ENCODE data around the gene TSPAN18.

Gene TSPAN18

GRCh38 chr11:44802347-44802746, 75.6 kb downstream of the TSPAN18 start:
- DNase-seq, result no peak

- no peak for DNase-seq
Measured at GRCh38 chr11:44803009-44803408, 76.2 kb downstream of the TSPAN18 start.

GRCh38 chr11:44804449-44805437, 78.0 kb downstream of the TSPAN18 start:
- DNase-seq, result peak; percentile 80

GRCh38 chr11:44805596-44805995, 78.8 kb downstream of the TSPAN18 start:
- DNase-seq, result no peak

DNA sequence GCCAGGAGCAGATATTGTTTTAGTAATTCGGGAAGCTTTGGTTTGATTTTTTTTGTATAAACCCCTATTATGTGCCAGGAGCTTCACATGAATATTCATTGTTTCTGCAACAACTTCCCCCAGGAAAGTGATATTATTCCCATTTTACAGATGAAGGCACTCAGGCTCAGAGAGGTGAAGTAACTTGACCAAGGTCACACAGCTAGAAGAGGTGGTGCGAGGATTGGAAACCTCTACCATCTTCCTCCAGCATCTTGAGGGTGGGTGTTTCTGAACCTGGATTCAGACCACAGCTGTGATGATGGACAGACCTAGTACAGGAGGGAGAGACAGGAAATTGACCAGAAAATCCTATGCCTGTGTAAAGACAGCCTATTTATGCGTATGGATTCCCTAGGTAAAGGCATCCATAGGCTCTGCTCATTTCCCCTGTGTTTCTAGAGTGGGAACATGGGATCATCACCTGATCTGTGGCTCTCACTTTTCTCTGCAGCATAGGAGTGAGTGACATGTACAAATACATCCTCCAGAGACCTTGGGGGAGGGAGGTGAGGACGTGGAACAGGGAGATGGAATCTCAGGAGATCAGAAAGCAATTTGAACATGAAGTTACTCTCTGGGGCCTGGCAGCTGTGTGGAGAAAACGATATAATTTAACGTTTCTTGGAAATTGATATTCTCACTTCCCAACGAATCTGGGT, 81.4 kb downstream of the TSPAN18 start:
- no peak for DNase-seq

DNA sequence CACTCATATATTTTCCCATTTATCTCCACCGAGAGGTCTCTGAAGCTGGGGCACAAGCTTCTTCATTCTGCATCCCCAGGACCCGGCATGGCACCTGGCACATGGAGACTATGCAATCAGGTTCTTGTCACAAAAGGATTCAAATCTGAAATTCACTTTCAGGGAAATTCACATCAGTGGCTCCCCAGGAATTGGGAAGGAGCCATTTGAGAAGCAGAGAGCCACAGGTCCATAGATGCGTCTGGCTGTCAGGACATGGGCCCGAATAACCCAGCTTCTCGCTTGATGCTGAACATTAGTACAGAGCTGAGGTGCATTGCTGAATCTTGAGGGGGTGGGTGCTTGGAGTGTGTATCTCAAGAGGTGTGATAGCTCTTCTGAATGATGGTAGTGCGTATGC, 82.5 kb downstream of the TSPAN18 start:
- no peak for DNase-seq

DNA sequence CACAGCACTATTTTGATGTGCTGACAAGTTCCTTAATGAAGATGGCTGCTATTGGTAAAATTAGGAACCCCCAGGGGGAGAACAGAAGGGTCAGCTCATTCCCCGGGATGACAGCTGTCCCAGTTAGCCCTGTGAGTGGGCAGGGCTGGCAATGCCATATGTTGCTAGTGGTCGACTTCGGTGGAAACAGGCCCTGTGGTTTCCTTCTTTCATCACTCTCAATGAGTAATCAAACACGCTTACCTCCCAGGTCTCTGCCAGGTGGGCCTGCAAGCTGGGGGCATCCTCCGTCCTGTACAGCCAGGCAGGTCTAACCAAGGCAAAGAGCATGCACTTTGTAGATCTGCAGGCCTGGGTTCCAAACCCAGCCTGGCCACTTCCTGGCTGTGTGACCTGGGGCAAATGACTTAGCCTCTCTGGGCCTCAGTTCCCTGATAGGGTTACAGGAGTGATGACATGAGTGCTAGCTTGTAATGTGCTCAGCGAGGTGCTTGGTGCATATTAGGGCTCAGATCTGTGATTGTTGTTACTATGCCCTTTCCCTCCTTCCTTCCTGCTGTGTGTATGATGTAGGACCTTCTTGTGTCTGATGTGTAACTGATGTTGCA, 85.2 kb downstream of the TSPAN18 start:
- no peak for DNase-seq

DNA sequence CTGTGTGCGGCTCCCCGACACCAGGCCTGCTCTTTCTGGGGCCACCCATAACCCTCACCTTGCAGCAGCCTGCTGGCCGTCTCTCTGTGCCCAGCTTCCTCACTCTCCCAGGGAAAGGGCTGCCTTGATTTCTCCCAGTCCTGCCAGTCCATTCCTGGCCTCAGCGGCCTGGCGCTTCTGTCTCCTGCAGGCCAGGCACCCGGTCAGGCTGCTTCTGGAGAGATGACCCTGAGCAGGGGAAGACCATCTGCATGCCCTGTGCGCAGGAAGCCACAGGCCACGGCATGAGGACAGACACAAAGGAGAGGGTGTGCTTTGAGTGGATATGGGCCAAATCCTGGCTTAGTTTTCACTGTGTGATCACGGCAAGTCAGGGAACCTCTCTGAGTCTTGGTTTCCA, 86.2 kb downstream of the TSPAN18 start:
- DNase-seq, result no peak

GRCh38 chr11:44813401-44813800, 86.6 kb downstream of the TSPAN18 start:
- no peak for DNase-seq

DNA sequence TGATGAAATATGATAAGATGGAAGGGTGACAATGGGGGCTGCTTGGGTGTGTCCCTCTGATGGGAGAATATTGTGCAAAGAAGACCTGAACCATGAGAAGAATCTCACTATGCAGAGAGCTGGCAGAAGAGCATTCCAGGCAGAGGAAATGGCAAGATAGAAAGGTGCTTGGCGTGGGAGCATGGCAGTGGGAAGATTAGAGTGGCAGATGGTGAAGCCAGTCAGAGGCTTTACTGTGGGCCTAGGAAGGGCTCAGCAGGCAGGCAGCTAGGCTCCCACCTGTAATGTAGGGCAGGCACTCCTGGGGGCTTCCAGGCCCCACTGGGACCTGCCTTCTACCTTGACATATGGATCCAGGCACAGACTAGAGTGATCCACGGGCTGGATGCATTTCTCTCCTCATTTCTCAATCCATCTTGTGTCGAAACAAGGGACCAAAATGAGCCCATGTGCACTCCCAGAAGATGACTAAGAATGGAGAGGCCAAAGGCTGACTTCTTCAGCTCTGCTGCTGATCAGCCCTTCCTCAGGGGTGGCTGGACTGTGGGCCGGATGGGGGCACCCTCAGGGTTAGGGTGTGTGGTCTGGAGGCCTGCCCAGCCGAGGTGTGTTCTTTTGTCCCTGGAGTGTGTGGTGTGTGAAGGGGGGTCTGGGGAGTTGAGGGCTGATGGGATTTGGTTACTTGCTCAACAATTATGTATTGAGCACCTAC, 88.3 kb downstream of the TSPAN18 start:
- DNase-seq, result no peak

DNA sequence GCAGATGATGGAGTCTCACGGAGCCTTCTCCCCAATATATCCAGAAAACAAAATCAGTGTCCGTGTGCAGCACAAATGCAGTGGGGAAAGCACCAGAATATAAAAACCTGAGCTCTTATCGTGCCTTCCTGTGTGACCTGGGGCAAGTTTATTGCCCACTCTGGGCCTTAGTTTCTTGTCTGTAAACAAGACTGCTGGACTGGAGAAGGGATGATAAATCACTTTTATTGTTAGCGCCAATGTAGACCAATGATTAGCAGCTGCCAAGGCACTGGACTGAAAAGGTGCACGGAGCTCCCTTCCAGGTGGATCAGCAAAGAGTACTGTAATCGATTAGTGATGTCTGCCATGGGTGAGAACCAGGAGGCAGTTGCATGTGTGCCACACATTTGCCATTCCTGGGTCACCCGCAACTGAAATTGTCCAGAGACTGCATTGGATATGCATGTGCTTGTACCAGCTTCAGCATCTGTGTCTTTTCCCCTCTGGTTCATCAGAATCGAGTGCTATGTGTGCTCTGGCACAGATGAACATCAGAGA, 89.2 kb downstream of the TSPAN18 start:
- DNase-seq, result no peak

- DNase-seq, result no peak
Measured at GRCh38 chr11:44816761-44817160, 90.0 kb downstream of the TSPAN18 start.

- no peak for DNase-seq
Measured at GRCh38 chr11:44817207-44817949, 90.6 kb downstream of the TSPAN18 start.

DNA sequence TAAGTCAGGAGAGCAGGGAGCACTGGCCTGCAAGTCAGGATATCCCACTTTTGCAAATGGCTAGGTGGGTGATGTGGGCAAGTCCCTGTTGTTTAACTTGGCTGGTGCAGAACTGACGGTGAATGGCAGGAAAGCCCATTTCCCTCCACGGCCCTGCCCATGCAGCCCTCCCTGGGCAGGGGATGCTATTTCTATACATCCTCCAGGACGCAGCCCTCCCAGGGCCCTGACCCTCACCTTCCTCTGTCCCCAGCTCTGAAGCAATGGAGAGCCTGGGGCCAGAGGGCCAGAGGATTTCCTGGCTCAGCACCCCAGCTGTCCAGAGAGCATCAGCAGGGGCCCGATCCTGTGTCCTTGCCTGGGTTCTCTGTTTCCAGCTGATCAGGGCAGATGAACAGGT, 91.3 kb downstream of the TSPAN18 start:
- DNase-seq, result no peak

DNA sequence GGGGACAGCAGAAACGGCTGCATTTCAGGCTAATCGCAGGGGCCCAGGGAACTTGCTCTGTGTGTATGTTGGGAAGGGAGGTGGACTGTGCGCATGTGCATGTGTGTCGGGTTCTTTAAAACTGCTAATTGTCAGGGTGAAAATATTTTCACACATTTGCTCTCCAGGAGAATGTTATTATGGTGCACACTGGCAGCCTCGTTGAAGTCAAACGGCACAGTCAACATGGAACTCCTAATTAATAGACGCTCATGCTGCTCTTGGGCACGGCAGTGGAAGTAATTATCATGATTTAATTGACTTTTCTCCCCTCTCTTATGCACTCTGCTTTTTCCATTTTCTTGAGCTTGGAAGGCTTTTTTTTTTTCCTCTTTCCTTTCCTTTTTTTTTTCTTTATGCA, 92.6 kb downstream of the TSPAN18 start:
- no peak for DNase-seq

DNA sequence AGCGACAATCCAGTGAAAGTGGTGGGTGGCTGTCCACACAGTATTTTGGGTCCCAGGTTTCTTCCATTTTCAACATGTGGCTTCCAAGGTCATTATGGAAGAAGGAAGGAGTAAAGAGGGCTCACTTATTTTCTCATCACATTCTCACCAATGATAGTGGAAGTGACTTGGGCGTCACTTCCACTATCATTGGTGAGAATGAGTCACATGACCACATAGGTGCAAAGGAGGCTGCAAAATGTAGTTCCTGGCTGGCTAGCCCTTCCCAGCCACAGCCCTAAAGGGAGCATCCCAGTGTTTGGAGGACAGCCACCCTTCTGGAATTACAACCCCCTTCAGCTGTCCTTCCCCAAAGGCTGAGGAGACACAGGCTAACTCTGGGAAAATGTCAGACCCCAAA, 95.6 kb downstream of the TSPAN18 start:
- no peak for DNase-seq

DNA sequence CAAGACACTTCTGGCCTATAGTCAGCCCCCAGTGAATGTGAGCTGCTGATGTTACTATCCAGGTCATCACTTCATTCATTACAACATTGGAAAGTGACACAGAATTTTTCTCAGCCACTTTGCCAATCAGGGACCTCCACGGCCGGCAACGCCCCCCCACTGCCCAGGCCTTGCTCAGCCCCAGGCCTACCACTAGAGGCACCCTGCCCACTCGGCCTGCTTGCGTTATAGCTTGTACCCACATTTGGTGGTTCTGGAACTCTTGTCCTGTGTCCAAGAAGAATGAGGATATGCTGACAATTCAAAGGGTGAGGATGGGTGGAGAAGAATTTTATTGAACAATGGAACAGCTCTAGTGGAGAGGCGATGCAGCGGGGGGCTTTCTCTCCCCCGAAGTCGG, 96.2 kb downstream of the TSPAN18 start:
- no peak for DNase-seq

- no peak for DNase-seq
Measured at GRCh38 chr11:44823868-44824267, 97.1 kb downstream of the TSPAN18 start.

DNA sequence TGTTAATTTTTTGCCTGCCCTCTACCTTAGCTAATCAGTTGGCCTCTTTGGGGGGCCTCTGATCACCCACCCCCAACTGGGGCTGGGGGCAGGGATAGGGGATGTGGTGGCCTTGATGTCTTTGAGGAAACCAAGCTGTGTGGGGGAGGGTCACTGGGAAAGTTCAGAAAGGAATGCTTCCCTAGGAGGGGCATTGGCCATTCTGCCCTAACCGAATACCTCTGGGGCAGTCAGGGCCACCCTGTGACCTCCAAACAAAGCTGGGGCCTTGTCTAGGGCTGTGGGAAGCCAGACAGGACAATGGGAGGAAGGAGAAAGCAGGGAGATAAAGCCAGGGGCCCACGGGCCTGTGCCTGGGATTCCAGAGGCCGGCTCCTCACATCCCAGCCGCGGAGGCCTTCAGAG, 97.5 kb downstream of the TSPAN18 start:
- DNase-seq, result no peak

- no peak for DNase-seq
Measured at GRCh38 chr11:44825058-44825785, 98.5 kb downstream of the TSPAN18 start.

All from femur (tissue), 1 donor.